NCI-H146 (cell line): ENCODE results near the gene GAS2L3.
"Not testable (repeated sequence)": the region's sequence is repeated elsewhere in the genome, so short reads cannot be mapped to it uniquely, and the experiment has no call there.

Experiments used
- DNase-seq: peaks from one replicate; lab custom pipeline; 2025; lab: John Stamatoyannopoulos, UW

Gene GAS2L3

GRCh38 chr12:100573292-100574186, at the start of gene GAS2L3:
Gene GAS2L3, plus strand, starts transcription at chr12:100573684. Its CDS starts 21,221 bp downstream, at chr12:100594905.
- peak; percentile 93 for DNase-seq

GRCh38 chr12:100528034-100528433, 45.5 kb upstream of the GAS2L3 start:
- no peak for DNase-seq

DNA sequence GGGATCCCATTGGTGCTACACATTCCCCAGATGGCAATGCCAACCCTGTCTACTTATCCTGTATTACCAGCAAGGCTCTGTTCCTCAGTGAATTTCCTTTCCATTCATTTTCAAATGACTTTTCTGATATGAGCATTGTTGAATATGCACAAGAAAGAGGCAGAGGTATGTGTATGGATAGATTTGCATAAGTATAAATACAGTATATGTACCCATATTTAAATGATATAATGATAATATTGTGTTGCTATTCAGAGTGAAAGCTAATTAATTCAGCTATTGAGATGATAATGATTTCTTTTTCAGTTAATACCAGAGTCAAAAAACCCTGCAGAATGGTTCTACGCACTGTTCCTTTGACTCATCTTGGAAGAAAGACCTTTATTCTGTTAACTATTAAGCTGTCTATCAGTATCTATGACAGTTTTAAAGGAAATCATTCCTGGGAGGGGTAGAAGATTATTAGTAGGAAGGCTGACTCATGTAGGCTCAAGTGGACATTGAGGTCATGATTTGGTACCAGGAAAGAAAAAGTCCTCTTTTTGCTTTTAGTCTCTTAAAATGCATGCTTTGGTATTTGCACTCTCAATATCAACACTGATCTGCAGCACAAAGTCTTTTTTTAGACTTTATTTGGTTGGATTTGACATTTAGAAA, 44.9 kb upstream of the GAS2L3 start:
- no peak for DNase-seq

DNA sequence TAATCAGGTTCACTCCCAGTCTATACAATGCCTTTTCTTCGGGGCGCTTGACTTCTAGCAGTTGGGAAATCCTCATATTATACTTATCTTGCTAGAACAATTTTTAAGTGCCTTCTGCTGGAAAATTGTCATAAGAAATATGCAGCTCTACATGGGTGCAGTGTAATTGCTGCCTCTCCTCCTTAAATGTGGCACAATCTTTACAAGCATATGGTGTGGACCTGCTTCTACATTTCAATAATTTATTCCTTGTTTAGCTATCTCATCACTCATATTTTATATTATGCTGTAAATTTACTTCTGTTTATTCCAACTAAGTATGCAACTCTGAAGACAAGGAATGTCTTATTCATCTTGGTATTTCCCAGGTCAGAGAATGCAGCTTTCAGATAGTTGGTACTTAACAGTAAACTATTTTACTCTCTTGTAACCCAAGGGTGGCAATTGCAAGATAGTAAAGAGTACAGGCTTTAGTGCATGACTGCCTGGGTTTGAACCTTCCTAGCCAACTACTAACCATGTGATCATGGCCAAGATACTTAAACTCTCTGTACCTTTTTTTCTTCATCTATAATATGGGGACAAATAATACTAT, 43.6 kb upstream of the GAS2L3 start:
- DNase-seq = no peak

GRCh38 chr12:100533376-100533775, 40.1 kb upstream of the GAS2L3 start:
- DNase-seq = no peak

DNA sequence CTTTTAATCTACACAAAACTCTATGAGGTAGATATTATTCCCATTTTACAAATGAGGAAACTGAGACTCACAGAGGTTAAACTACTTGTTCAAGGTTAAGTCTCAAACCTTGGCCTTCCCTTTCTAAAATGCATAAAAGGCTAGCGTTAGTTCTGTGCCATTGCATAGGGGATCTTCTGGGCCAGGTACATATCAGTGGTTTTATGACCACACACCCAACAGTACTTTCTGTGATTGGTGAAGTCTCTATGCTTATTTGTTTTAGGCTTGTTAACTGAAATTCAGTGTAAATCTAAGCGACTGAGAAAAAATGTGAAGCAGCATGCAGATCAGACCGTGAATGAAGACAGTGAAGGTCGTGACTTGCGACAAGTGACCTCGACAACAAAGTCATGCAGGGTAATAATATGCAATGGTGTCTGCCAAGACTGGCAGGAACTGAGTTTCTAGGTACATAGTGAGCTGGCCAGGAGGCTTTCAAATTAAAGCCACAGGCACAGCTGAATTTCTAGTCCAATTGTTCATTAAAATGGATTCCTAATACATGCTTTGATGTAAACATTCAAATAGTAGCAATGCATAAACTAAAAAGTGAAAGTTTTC, 38.8 kb upstream of the GAS2L3 start:
- DNase-seq = no peak

DNA sequence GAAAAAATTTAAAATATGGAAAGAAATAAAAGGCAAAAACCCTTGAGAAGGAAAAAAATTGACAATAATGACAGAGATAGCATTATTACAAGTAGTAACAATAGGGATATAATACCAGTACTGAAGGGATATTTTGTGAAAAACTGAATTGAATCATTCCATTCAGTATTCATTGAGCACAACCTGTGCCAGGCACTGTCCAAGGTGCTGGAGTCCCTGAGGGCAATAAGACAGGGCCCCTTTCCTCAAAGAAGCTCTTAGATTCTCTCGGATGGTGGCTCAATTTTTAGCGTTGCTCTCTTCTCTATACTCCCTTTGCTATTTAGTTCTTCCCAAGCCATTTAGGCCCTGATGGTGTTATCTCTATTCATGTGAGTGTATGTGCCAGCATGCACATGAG, 34.3 kb upstream of the GAS2L3 start:
- no peak for DNase-seq

GRCh38 chr12:100544165-100544564, 29.3 kb upstream of the GAS2L3 start:
- DNase-seq = no peak

DNA sequence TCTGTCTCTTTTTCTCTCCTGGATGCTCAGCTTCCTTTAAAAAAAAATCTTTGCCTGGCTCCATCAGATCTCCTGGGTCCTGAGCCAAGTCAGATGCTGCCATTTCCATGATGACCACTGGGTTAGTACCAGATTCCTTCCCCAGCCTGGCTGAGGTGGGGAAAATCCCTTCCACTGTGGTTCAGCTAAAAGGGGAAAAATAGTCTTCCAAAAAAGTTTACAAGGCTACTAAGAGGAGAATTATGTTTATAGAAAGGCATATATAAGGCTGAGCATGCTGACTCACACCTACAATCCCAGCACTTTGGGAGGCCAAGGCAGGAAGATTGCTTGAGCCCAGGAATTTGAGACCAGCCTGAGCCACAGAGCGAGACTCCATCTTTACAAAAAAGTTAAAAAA, 28.4 kb upstream of the GAS2L3 start:
- DNase-seq = no peak

DNA sequence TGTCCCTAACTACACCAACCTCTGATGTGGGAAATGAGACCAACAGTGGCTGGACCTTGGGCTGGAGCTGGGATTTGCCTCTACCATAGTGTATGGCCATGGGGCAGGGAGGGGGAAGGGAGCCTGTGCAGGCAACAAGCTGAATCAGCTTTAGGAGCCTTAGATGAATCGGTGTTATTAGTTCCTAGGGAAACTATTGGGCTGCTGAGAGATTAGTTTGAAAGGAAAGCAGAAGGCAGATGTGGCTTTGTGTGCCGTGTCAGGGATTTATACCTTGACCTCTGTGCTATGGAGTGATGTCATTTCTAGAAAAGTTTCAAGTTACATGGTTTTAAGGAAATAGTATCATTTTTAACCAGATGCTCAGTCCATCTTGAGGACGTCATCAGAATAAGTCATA, 19.5 kb upstream of the GAS2L3 start:
- DNase-seq = no peak

DNA sequence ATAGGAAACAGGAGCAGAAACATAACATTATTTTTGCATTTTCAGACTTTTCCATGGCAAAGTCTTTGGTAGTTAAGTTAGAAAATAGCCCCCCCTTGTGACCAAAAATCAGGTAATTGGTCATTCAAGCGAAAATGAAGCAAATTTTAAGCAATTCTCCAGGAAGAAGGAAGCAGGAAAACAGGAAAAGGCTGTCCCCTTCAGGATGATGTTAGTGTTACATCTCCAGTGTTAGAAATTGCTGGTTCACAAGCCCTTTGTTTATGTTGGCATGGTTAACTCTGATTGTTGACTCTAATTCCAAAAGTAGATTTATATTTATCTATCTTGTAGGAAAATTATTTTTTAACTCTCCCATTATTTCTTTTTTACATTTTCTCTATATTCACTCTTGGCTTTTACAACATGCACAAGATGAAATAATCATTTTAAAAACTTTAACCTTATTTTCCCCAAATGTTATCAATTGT, 18.8 kb upstream of the GAS2L3 start:
- DNase-seq = peak; percentile 76

DNA sequence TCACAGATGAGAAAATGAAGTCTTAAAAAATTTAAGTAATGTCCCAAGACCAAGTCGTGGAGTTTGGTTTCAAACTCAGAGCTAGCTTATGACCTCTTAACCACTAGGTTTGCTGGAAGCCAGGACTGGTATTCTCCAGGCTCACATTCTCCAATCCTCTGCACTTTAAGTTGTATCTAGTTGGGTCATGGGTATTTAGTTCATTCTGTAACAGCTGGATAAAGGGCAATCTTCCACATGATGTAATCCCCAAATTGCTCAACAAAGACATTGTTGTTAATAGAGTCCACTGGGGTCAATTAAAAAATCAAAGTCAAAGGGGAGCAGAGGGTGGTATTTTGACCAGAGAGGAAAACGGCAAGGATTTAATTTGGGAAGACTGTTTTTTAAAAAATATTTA, 17.8 kb upstream of the GAS2L3 start:
- no peak for DNase-seq

DNA sequence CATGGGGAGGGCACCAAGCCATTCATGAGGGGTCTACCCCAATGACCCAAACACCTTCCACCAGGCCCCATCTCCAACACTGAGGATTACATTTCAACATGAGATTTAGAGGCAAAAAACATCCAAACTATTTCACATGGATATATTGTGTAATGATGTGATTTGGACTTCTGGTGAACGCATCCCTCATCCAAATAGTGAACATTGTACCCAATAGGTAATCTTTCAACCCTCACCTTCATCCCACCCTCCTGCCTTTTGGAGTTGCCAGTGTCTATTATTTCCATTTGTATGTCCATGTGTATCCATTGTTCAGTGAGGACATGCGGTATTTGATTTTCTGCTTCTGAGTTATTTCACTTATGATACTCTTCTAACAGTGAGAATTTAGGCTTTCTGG, 16.1 kb upstream of the GAS2L3 start:
- DNase-seq = no peak

DNA sequence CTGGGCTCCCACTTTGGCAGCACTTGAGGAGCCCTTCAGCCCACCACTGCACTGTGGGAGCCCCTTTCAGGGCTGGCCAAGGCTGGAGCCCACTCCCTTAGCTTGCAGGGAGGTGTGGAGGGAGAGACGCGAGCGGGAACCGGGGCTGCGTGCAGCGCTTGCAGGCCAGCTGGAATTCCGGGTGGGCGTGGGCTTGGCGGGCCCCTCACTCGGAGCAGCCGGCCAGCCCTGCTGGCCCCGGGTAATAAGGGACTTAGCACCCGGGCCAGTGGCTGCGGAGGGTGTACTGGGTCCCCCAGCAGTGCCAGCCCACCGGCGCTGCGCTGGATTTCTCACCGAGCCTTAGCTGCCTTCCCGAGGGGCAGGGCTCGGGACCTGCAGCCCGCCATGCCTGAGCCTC, 14.2 kb upstream of the GAS2L3 start:
- DNase-seq = not testable (repeated sequence)

DNA sequence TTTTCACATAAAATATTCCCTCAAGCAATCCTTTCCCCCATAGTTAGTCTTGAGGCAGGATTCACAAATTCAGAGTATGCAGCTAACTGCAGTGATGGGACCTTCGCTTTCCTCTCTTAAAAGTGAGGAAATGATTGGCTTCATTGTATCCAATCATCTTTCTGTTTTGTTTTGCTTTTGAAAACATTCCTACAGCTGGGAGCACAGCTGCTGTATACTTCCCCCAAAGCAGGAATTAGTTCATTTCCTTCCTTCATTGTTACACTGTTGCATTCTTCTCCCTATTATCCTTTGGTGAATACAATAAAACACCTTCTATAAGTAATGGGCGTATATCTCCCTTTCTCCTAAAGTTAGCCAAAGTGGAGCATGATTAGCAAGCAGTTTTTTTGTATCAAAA, 9.4 kb upstream of the GAS2L3 start:
- no peak for DNase-seq

GRCh38 chr12:100564905-100565467, 8.5 kb upstream of the GAS2L3 start:
- no peak for DNase-seq

DNA sequence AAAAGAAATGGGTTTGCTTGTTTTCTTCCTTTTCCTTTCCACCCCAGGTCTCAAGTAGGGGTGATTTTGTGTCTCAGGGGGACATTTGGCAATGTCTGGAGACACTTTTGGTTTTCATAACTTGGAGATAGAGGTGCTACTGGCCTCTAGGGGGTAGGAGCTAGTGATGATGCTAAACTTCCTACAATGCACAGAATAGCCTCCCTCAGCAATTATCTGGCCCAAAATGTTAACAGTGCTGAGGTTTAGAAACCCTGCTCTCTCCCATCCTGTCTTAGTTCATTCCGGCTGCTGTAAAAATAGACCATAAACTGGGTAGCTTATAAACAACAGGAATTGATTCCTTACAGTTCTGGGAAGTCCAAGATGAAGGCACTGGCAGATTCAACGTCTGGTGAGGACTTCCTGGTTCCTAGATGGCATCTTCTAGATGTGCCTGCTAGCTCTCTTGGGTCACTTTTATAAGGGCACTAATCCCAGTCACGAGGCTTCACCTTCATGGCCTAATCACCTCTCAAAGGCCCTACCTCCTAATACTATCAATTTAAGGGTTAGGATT, 7.4 kb upstream of the GAS2L3 start:
- DNase-seq = no peak

- DNase-seq = no peak
Observed at GRCh38 chr12:100566887-100567637, 6.4 kb upstream of the GAS2L3 start.

DNA sequence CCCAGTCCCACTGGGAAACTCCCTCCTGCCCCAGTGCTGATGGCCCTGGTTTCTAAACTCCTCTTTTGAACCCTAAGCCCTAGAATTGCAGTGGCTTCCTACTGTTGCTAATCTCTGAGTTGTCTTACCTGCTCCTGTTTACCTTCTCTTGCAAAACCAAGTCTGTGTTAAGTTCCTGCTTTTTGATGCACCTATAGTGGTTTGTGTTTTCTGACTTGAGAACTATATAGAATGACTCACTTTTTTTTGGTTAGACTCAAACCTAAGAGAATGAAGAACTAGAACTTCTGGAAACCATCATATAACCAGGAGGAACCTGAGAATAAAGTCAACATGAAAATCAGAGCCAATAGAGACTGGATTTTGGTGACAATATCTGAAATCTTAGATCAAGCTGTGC, 5.5 kb upstream of the GAS2L3 start:
- no peak for DNase-seq

DNA sequence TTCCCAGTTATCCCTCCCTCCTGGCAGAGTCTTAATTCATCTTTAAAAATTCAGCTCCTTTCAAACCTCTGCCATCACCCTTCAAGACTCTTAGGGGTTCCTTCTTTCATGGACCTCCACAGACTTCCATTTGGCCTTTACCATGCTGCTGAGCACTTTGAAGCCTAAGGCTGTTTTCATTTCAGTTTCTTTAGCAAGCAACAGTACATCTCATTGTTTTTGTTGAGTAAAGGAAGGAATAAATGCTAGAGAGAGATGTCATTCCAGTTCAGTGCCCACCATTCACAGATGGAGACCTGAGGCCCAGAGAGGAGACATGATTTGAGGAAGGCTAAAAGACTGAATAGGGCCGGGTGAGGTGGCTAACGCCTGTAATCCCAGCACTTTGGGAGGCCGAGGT, 1.3 kb upstream of the GAS2L3 start:
- no peak for DNase-seq
